ENCODE results near the gene IDH3G. TPM values are rescaled to one million over a fixed set of nuclear protein-coding genes. Genes with fewer than 3 reads are reported as not detected.

The IDH3G gene
- total and polyA plus RNA-seq, 2 of the 8 experiments (the other 6 are each of a cell fraction or from before 2014, with no cell fraction given) = 39.4 to 66.7 TPM

DNA sequence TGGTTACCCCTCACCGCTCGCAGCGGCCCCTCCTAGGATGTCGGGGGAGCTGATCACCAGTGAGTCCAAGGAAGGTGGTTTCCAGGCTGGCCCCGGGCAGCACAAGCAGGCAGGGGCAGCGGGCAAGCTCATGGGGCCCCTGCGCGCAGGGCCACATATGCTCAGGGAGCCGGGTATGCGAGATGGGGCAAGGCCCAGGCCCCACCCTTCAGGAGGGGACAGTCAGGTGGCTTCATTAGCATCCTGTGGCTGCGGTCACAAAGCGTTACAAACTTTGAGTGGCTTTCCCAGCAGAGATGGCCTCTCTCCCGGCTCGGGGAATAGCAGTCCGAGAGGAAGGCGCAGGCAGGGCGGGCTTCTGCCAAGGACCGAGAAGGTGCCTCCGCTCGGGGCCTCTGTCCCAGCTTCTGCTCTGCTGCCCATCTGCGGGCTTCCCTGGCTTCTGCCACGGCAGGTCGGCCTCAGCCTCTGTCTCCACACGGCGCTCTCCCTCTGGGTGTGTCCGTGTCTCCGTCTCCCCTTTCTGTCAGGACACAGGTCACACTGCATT, 56.0 kb downstream of the IDH3G start:
- no peak overlapping the region for H4K8ac ChIP-seq (ENCODE audit: extremely low read depth, insufficient read depth, low read length)
- no peak overlapping the region for H2AK5ac ChIP-seq (ENCODE audit: low read depth, low read length)
- H4K20me1 ChIP-seq (replicated peaks in 1 of 2; ENCODE audit: control insufficient read depth in 1 of 2, insufficient read depth in 2 of 2, low read length in 2 of 2) = no peaks in the 10 kb centered on the region
- no peak overlapping the region for H2BK12ac ChIP-seq (ENCODE audit: low read depth, low read length)
- FAIRE-seq = no peak
- no peak overlapping the region for H3K23ac ChIP-seq (ENCODE audit: insufficient read length)
- H3K14ac ChIP-seq (ENCODE audit: insufficient read length) = no peak overlapping the region
- no peak overlapping the region for H2BK5ac ChIP-seq (ENCODE audit: low read depth, low read length)
- no peaks in the 10 kb centered on the region for H3K23me2 ChIP-seq (ENCODE audit: low read depth, low read length)
- H4K91ac ChIP-seq (replicated peaks; ENCODE audit: insufficient read length, low read length) = no peak overlapping the region
- no peak overlapping the region for H2AFZ ChIP-seq (ENCODE audit: low read length)
- H2BK120ac ChIP-seq (replicated peaks; ENCODE audit: low read depth, low read length) = no peak overlapping the region
- no peak for TF ChIP-seq CBX5 (IDR thresholded peaks at IDR 0.05; ENCODE audit: low read depth, low read length)
- no peak for TF ChIP-seq PHF8 (conservative IDR thresholded peaks at IDR 0.05; ENCODE audit: low read depth, low read length)
- TF ChIP-seq SUZ12 (IDR thresholded peaks at IDR 0.05; ENCODE audit: low read length) = no peak
- H3K9ac ChIP-seq (replicated peaks in 1 of 4; ENCODE audit: extremely low read depth in 1 of 4, low read depth in 3 of 4, low read length in 3 of 4) = no peak overlapping the region
- CTCF ChIA-PET (ENCODE audit: partially characterized antibody) = interaction anchor here (0.7 to 1.8 kb wide), 3 partner anchors 9 to 159 kb away, joined by 3 to 4 read pairs (median 3); no protein-coding TSS in a partner anchor
- H4K5ac ChIP-seq (ENCODE audit: insufficient read length, low read depth, low read length) = no peak overlapping the region
- no peaks in the 10 kb centered on the region for H3K9me3 ChIP-seq (ENCODE audit: insufficient read depth in 2 of 2, low read depth in 1 of 2, low read length in 1 of 2)
- H2BK20ac ChIP-seq (ENCODE audit: low read length) = no peak overlapping the region
- H3K4me1 ChIP-seq (replicated peaks in 1 of 4; ENCODE audit: control insufficient read depth in 3 of 4, insufficient read depth in 4 of 4, low read length in 3 of 4) = peaks cover 0 to 4% (median under 1%) of the 10 kb centered on the region in 4 experiments; a peak in 5 of 7 replicates
- H3K4me2 ChIP-seq (ENCODE audit: insufficient read depth in 1 of 2, low read depth in 2 of 2, low read length in 2 of 2) = no peak overlapping the region
- no peak overlapping the region for H3K56ac ChIP-seq (replicated peaks; ENCODE audit: insufficient read length, low read depth, low read length)
- 91% methylated on average over 11 of the region's 27 CpGs; no CpG with 5 or more reads in 1 of the 2 experiments for WGBS, 2 experiments (ENCODE audit: extremely low coverage in 1 of 2, insufficient coverage in 1 of 2, insufficient read length in 1 of 2, insufficient replicate concordance in 2 of 2, low coverage in 1 of 2, low lambda C conversion rate in 2 of 2, missing lambda C conversion rate in 1 of 2)
- no peak overlapping the region for H3K4ac ChIP-seq (replicated peaks; ENCODE audit: insufficient read length, low read depth, low read length)
- no peak overlapping the region for H3K18ac ChIP-seq (ENCODE audit: extremely low read depth, low read length)
- no peaks in the 10 kb centered on the region for H3K27me3 ChIP-seq (replicated peaks in 1 of 4; ENCODE audit: control insufficient read depth in 3 of 4, extremely low read depth in 1 of 4, insufficient read depth in 3 of 4, low read length in 3 of 4)
- H3K4me3 ChIP-seq (ENCODE audit: extremely low read depth in 1 of 4, insufficient read depth in 2 of 4, low read depth in 3 of 4, low read length in 4 of 4) = no peak overlapping the region
- no peak overlapping the region for H2BK15ac ChIP-seq (ENCODE audit: low read length)
- DNase-seq (ENCODE audit: low read depth in 1 of 2, low spot score in 2 of 2) = no peak
- H3K79me1 ChIP-seq (ENCODE audit: low read depth, low read length) = no peaks in the 10 kb centered on the region
- POLR2A ChIA-PET (ENCODE audit: partially characterized antibody) = no interaction called here
- H3K27ac ChIP-seq (ENCODE audit: low read depth, low read length) = no peak overlapping the region
- no peaks in the 10 kb centered on the region for H3K36me3 ChIP-seq (ENCODE audit: control insufficient read depth in 2 of 4, insufficient read depth in 4 of 4, low read length in 3 of 4)
- H3K79me2 ChIP-seq (ENCODE audit: control insufficient read depth in 1 of 2, insufficient read depth in 2 of 2, low read length in 2 of 2) = no peaks in the 10 kb centered on the region

Measured in H1 (cell line).